KMS-11 (cell line): Measurements from ENCODE around the gene MARK4.

Source experiments
- H2AFZ ChIP-seq: fragments of 200-600 bp; sonication (generic); 2 replicates; pipeline ENCODE4 v1.6.1; 2016; ENCODE audit warnings: antibody characterized with exemption, mixed run types, low read depth
- H3K27ac ChIP-seq: fragments of 200-600 bp; sonication (generic); 2 replicates; pipeline ENCODE4 v1.6.1; 2016; ENCODE audit warnings: mild to moderate bottlenecking, mixed run types
- H3K27me3 ChIP-seq: fragments of 200-600 bp; sonication (generic); 2 replicates; pipeline ENCODE4 v1.6.1; 2017; ENCODE audit warnings: mild to moderate bottlenecking, low read depth, mixed run types, moderate library complexity; ENCODE audit not compliant: insufficient read depth
- H3K36me3 ChIP-seq: fragments of 200-600 bp; sonication (generic); 2 replicates; pipeline ENCODE4 v1.6.1; 2017; ENCODE audit warnings: mild to moderate bottlenecking, mixed run types; ENCODE audit not compliant: insufficient read depth
- H3K4me1 ChIP-seq: fragments of 200-600 bp; sonication (generic); 2 replicates; pipeline ENCODE4 v1.6.1; 2016; ENCODE audit warnings: mild to moderate bottlenecking, low read depth, mixed run types; ENCODE audit not compliant: poor library complexity, severe bottlenecking
- H3K4me2 ChIP-seq: fragments of 200-600 bp; sonication (generic); 2 replicates; pipeline ENCODE4 v1.7.0; 2016; ENCODE audit warnings: mild to moderate bottlenecking, mixed run types
- H3K4me3 ChIP-seq: fragments of 200-600 bp; sonication (generic); IDR thresholded peaks from 2 replicates; pipeline ENCODE4 v1.6.1; 2017; ENCODE audit warnings: low read depth, low read length, mixed read lengths; ENCODE audit not compliant: insufficient read depth
- H3K79me2 ChIP-seq: fragments of 200-600 bp; sonication (generic); 2 replicates; pipeline ENCODE4 v1.6.1; 2016; ENCODE audit warnings: low read depth, mixed run types; ENCODE audit not compliant: insufficient read depth
- H3K9ac ChIP-seq: fragments of 200-600 bp; sonication (generic); 2 replicates; pipeline ENCODE4 v1.6.1; 2016; ENCODE audit warnings: mild to moderate bottlenecking, mixed run types
- H4K20me1 ChIP-seq: fragments of 200-600 bp; sonication (generic); 2 replicates; pipeline ENCODE4 v1.6.1; 2016; ENCODE audit warnings: mild to moderate bottlenecking, mixed run types; ENCODE audit not compliant: insufficient read depth
- TF ChIP-seq, protein P1 (sequence below): fragments of 200-600 bp; sonication (generic); conservative IDR thresholded peaks from 2 replicates; pipeline ENCODE4 v1.6.1; 2017; ENCODE audit warnings: low read depth, mild to moderate bottlenecking, antibody characterized with exemption, low read length, moderate library complexity, mixed read lengths

MARK4 gene

DNA sequence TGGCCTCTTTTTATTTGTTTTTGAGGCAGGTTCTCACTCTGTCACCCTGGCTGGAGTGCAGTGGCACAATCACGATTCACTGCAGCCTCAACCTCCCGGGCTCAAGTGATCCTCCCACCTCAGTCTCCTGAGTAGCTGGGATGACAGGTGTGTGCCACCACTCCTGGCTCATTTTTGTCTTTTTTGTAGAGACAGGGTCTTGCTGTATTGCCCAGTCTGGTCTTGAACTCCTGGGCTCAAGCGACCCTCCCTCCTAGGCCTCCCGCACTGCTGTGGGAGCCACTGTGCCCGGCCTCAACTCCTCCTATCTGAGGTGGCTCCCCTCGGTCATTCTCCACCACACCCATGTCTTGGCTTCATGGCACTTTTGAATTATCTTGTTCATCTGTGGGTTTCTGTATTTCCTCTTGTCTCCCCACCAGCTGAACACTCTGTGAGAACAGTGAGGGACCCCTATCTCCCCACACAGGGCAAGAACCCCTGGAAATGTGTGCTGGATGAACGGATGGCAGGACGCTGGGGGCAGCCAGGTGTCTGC, 63.7 kb downstream of the MARK4 start:
- Histone ChIP-seq H3K9ac (no peak overlapping the region), H3K4me2 (no peak overlapping the region), H3K36me3 (no peaks in the 10 kb centered on the region), H3K27ac (no peak overlapping the region), H3K79me2 (no peaks in the 10 kb centered on the region), H3K4me3 (no peak overlapping the region), H3K27me3 (peaks cover 57% of the 10 kb centered on the region), H4K20me1 (no peaks in the 10 kb centered on the region), H3K4me1 (peaks cover 7% of the 10 kb centered on the region), H2AFZ (no peak overlapping the region)
- TF ChIP-seq, protein P1, sequence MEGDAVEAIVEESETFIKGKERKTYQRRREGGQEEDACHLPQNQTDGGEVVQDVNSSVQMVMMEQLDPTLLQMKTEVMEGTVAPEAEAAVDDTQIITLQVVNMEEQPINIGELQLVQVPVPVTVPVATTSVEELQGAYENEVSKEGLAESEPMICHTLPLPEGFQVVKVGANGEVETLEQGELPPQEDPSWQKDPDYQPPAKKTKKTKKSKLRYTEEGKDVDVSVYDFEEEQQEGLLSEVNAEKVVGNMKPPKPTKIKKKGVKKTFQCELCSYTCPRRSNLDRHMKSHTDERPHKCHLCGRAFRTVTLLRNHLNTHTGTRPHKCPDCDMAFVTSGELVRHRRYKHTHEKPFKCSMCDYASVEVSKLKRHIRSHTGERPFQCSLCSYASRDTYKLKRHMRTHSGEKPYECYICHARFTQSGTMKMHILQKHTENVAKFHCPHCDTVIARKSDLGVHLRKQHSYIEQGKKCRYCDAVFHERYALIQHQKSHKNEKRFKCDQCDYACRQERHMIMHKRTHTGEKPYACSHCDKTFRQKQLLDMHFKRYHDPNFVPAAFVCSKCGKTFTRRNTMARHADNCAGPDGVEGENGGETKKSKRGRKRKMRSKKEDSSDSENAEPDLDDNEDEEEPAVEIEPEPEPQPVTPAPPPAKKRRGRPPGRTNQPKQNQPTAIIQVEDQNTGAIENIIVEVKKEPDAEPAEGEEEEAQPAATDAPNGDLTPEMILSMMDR = no peak

DNA sequence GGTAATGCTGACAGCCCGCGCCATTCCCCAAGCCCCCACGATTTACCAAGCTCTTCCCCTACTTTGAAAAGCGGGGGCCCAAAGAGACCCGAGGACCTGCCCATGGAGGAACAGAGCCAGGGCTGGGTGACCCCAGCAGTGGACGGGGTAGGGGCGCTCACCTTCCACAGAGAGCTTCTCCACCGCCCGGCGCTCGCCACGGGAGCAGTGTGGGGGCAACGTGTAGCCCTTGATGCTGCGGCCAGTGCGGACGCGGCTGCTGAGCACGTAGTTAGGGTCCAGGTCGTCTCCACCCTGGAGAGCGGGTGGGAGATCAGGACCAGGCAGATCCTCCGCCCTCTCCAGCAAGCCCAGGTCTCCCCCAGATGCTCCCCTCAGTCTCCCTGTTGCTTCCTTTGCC, 64.2 kb downstream of the MARK4 start:
- Histone ChIP-seq H3K4me3 (no peak overlapping the region), H3K9ac (no peak overlapping the region), H3K4me1 (peaks cover 7% of the 10 kb centered on the region), H3K36me3 (no peaks in the 10 kb centered on the region), H4K20me1 (no peaks in the 10 kb centered on the region), H2AFZ (no peak overlapping the region), H3K27ac (no peak overlapping the region), H3K4me2 (no peak overlapping the region), H3K27me3 (peaks cover 62% of the 10 kb centered on the region), H3K79me2 (no peaks in the 10 kb centered on the region)
- TF ChIP-seq, protein P1 = no peak

DNA sequence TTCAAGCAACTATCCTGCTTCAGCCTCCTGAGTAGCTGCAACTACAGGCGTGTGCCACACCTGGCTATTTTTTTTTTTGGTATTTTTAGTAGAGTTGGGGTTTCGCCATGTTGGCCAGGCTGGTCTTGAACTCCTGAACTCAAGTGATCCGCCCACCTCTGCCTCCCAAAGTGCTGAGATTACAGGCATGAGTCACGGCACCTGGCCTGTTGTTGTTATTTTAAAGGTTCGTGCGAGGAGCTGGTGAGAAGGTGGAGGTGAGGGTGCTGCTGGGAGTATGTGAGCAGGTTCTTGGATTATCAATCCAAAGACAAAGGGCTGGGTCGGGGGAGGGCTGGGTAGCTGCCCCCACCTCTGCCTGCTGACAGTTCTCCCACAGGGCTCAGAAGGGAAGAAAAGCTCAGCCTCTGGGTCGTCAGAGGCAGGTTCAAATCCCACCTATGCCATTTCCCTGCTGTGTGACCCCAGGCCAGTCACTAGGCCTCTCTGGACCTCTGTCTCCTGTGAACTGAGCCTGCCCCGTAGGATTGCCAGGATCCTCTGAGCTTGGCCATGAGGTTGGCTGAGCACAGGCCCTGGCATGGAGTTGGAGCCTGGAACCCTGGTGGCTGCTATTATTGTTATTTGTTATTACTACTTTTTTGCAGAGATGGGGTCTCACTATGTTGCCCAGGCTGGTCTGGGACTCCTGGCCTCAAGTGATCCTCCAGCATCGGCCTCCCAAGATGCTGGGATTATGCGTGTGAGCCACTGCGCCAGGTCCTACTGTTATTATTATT, 70.1 kb downstream of the MARK4 start:
- no peak overlapping the region for H3K4me3 ChIP-seq
- H2AFZ ChIP-seq = no peak overlapping the region
- peaks cover 38% of the 10 kb centered on the region for H3K27me3 ChIP-seq
- H4K20me1 ChIP-seq = no peaks in the 10 kb centered on the region
- no peak overlapping the region for H3K9ac ChIP-seq
- no peaks in the 10 kb centered on the region for H3K36me3 ChIP-seq
- H3K4me2 ChIP-seq = no peak overlapping the region
- no peak overlapping the region for H3K27ac ChIP-seq
- peaks cover 15% of the 10 kb centered on the region for H3K4me1 ChIP-seq
- no peaks in the 10 kb centered on the region for H3K79me2 ChIP-seq
- TF ChIP-seq, protein P1 = no peak

DNA sequence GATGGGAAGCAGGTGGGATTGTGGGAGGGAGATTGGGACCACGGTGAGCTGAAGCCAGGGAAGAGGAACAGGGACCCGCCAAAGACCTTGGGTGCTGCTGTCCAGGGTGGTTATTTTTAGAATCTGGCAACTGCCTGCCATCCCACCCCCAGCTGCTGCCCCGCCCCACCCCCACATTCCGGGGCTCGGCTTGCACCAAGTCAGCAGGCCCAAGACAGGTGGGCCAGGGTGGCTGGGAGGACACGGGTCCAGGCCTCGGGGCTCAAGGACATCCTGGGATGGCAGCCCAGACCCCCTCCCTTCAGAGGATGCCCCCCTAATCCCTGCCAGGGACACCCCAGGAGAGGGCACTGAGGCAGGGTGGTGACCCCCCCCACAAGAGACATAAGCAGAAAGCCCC, 70.8 kb downstream of the MARK4 start:
- no peak overlapping the region for H3K9ac ChIP-seq
- H3K36me3 ChIP-seq = no peaks in the 10 kb centered on the region

More for the DNA sequence above, 70.8 kb downstream of the MARK4 start:
- TF ChIP-seq, protein P1 = no peak
- Histone ChIP-seq H3K4me2 (no peak overlapping the region), H4K20me1 (no peaks in the 10 kb centered on the region), H3K27ac (no peak overlapping the region), H3K27me3 (peaks cover 31% of the 10 kb centered on the region), H3K4me1 (peaks cover 18% of the 10 kb centered on the region), H2AFZ (no peak overlapping the region), H3K4me3 (no peak overlapping the region), H3K79me2 (no peaks in the 10 kb centered on the region)
